Mesendoderm (in vitro differentiated cells): Measurements from ENCODE around the gene ABCA5.

ENCODE experiments used
- DNase-seq: peaks from one replicate; pipeline ENCODE4 v3.0.0; 2013
- H2AK5ac ChIP-seq: 2 replicates; pipeline ENCODE4 v1.6.1; 2013; ENCODE audit warnings: low read length, inconsistent platforms
- H2BK120ac ChIP-seq: 2 replicates; pipeline ENCODE4 v1.6.1; 2013; ENCODE audit warnings: low read depth, mild to moderate bottlenecking, low read length, moderate library complexity, mixed read lengths
- H2BK15ac ChIP-seq: replicated peaks from 2 replicates; pipeline ENCODE4 v1.6.1; 2013; ENCODE audit warnings: low read depth, mild to moderate bottlenecking, moderate library complexity
- H2BK5ac ChIP-seq: 2 replicates; pipeline ENCODE4 v1.6.1; 2013; ENCODE audit warnings: low read length, inconsistent platforms
- H3K18ac ChIP-seq: 2 replicates; pipeline ENCODE4 v1.6.1; 2013; ENCODE audit warnings: mild to moderate bottlenecking, low read length, mixed read lengths
- H3K23ac ChIP-seq: one replicate; pipeline ENCODE4 v1.6.1; 2013; ENCODE audit warnings: low read length
- H3K27ac ChIP-seq: 2 replicates; pipeline ENCODE4 v1.5.1; 2013; ENCODE audit warnings: low read depth, mild to moderate bottlenecking, inconsistent platforms, low read length, moderate library complexity
- H3K27me3 ChIP-seq: 2 replicates; pipeline ENCODE4 v1.6.1; 2013; ENCODE audit warnings: low read length, control low read depth, mild to moderate bottlenecking, inconsistent platforms; ENCODE audit not compliant: insufficient read depth, poor library complexity
- H3K36me3 ChIP-seq: 2 replicates; pipeline ENCODE4 v1.6.1; 2013; ENCODE audit warnings: low read length, inconsistent platforms; ENCODE audit not compliant: control insufficient read depth, insufficient read depth
- H3K4ac ChIP-seq: one replicate; pipeline ENCODE4 v1.6.1; 2013; ENCODE audit warnings: low read depth, mild to moderate bottlenecking, low read length, moderate library complexity
- H3K4me1 ChIP-seq: 2 replicates; pipeline ENCODE4 v1.6.1; 2013; ENCODE audit warnings: low read depth, low read length, inconsistent platforms; ENCODE audit not compliant: control insufficient read depth
- H3K4me2 ChIP-seq: 2 replicates; pipeline ENCODE4 v1.6.1; 2013; ENCODE audit warnings: low read length
- H3K4me3 ChIP-seq: 2 replicates; pipeline ENCODE4 v1.5.1; 2013; ENCODE audit warnings: mild to moderate bottlenecking, low read length
- H3K56ac ChIP-seq: one replicate; pipeline ENCODE4 v1.6.1; 2013; ENCODE audit warnings: low read length
- H3K79me1 ChIP-seq: 2 replicates; pipeline ENCODE4 v1.6.1; 2013; ENCODE audit warnings: low read length, inconsistent platforms
- H3K79me2 ChIP-seq: 2 replicates; pipeline ENCODE4 v1.6.1; 2013; ENCODE audit warnings: mild to moderate bottlenecking, low read length; ENCODE audit not compliant: control insufficient read depth, insufficient read depth
- H3K9ac ChIP-seq: 2 replicates; pipeline ENCODE4 v1.6.1; 2013; ENCODE audit warnings: low read length, inconsistent platforms
- H4K5ac ChIP-seq: one replicate; pipeline ENCODE4 v1.6.1; 2013; ENCODE audit warnings: low read length
- H4K8ac ChIP-seq: one replicate; pipeline ENCODE4 v1.6.1; 2013; ENCODE audit warnings: low read depth, mild to moderate bottlenecking, control low read depth, low read length, moderate library complexity
- WGBS: extraction: QIAGEN DNeasy Blood & Tissue Kit; methylation state at CpG from one replicate; pipeline ENCODE4 v1.1.7; 2013; ENCODE audit warnings: low lambda C conversion rate, missing lambda C conversion rate; ENCODE audit not compliant: insufficient coverage; ENCODE audit errors: extremely low coverage; 5-methylcytosine and 5-hydroxymethylcytosine counted together

ABCA5 gene

DNA sequence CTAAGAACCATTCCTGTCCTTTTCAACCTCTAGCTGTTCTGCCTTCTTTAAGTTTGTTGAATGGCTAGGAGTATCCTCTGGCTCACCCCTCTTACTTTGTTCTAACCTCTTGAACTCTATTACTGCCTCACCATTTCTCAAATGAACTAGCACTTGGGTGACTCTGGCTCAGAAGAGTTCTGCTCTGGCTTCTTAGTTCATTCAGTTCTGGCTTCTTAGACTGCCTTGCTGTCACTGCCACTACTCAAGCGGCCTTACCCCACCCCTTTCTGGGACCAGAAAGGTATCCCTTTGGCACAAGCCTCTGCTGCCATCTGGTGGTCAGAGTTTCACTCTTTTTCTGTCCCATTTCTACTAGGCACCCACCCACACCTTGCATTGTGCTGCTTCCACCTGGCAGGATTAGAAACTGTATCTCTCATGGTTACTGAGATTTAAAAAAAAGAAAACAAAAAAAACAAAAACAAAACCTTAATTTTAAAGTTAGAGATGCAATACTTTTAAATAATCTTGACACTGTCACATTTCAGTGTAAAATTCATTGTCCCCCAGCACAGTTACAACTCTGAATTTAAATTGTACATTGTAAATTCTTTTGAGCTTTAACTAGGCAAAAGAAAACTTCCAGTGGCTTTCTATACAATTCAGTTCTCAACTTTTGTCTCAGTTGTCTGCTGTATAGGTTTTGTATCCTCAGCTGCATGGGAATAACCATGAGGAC lies 91.4 kb downstream of the ABCA5 start:
- no peak overlapping the region for H3K27ac ChIP-seq
- H2BK5ac ChIP-seq, result no peak overlapping the region
- no peak overlapping the region for H3K56ac ChIP-seq
- no CpG with 5 or more reads among the region's 1 CpG for WGBS
- DNase-seq, result peak; percentile 90
- H4K8ac ChIP-seq, result no peak overlapping the region
- H2BK120ac ChIP-seq, result no peak overlapping the region
- H3K79me2 ChIP-seq, result no peaks in the 10 kb centered on the region
- H3K9ac ChIP-seq, result no peak overlapping the region
- H2AK5ac ChIP-seq, result no peak overlapping the region
- H3K79me1 ChIP-seq, result no peaks in the 10 kb centered on the region
- no peak overlapping the region for H3K4me2 ChIP-seq
- no peaks in the 10 kb centered on the region for H3K36me3 ChIP-seq
- H3K18ac ChIP-seq, result no peak overlapping the region
- no peak overlapping the region for H4K5ac ChIP-seq
- H3K27me3 ChIP-seq, result no peaks in the 10 kb centered on the region
- no peak overlapping the region for H3K23ac ChIP-seq
- H3K4me3 ChIP-seq, result no peak overlapping the region
- H2BK15ac ChIP-seq, result no peak overlapping the region
- H3K4me1 ChIP-seq, result no peaks in the 10 kb centered on the region
- no peak overlapping the region for H3K4ac ChIP-seq

DNA sequence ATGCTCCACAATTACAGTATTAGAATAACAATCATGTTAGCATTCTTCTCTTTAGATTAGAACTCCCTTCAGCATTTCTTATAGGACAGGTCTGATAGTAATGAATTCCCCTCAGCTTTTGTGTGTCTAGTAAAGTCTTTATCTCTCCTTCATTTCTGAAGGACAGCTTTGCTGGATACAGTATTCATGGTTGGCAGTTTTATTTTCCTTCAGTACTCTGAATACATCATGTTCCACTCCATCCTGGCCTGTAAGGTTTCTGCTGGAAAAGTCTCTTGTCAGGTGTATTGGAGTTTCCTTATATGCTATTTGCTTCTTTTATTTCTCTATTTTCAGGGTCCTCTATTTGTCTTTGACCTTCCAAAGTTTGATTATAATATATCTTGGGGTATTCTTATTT lies 94.3 kb downstream of the ABCA5 start:
- no peak overlapping the region for H3K23ac ChIP-seq

GRCh38 chr17:69231521-69231920 lies 95.4 kb downstream of the ABCA5 start:
- Histone ChIP-seq H3K27me3 (no peaks in the 10 kb centered on the region), H4K8ac (no peak overlapping the region), H3K56ac (no peak overlapping the region), H2BK120ac (no peak overlapping the region), H3K36me3 (no peaks in the 10 kb centered on the region), H3K4me3 (no peak overlapping the region), H3K79me1 (no peaks in the 10 kb centered on the region), H3K4me2 (no peak overlapping the region), H3K18ac (no peak overlapping the region), H2BK15ac (no peak overlapping the region), H3K4ac (no peak overlapping the region), H3K79me2 (no peaks in the 10 kb centered on the region), H4K5ac (no peak overlapping the region), H3K23ac (no peak overlapping the region), H2BK5ac (no peak overlapping the region), H3K4me1 (no peaks in the 10 kb centered on the region), H3K9ac (no peak overlapping the region), H3K27ac (no peak overlapping the region), H2AK5ac (no peak overlapping the region)
- no CpG with 5 or more reads among the region's 1 CpG for WGBS
- DNase-seq, result no peak

More for the DNA sequence above, 94.3 kb downstream of the ABCA5 start:
- H3K4me2 ChIP-seq, result no peak overlapping the region
- H3K18ac ChIP-seq, result no peak overlapping the region
- no peak overlapping the region for H2BK120ac ChIP-seq
- no peak overlapping the region for H4K5ac ChIP-seq
- no peak overlapping the region for H2AK5ac ChIP-seq
- no peak overlapping the region for H4K8ac ChIP-seq
- H3K79me2 ChIP-seq, result no peaks in the 10 kb centered on the region
- no peak overlapping the region for H3K4ac ChIP-seq
- H2BK15ac ChIP-seq, result no peak overlapping the region
- H3K56ac ChIP-seq, result no peak overlapping the region
- H3K9ac ChIP-seq, result no peak overlapping the region
- H3K4me3 ChIP-seq, result no peak overlapping the region
- H2BK5ac ChIP-seq, result no peak overlapping the region
- DNase-seq, result no peak
- H3K4me1 ChIP-seq, result no peaks in the 10 kb centered on the region
- H3K27ac ChIP-seq, result no peak overlapping the region
- no peaks in the 10 kb centered on the region for H3K79me1 ChIP-seq
- H3K27me3 ChIP-seq, result no peaks in the 10 kb centered on the region
- H3K36me3 ChIP-seq, result no peaks in the 10 kb centered on the region

DNA sequence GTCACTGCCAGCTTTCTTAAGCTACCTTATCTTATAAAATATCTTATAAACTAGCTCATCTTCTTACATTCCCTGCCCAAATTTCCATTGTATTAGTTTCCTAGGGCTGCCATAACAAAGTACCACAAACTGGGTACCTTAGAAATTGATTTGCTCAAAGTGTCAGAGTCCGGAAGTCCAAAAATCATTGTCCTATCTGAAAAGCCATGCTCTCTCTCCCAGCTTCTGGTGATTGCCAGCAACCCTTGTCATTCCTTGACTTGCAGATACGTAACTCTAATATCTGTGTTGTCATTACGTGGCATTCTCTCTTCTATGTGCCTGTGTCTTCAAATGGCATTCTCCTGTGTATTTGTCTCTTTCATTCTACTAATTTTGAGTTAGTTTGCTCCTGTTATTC lies 96.0 kb downstream of the ABCA5 start:
- Histone ChIP-seq H3K79me2 (no peaks in the 10 kb centered on the region), H2BK120ac (no peak overlapping the region), H3K4ac (no peak overlapping the region), H3K79me1 (no peaks in the 10 kb centered on the region), H2BK15ac (no peak overlapping the region), H3K27me3 (no peaks in the 10 kb centered on the region), H3K36me3 (no peaks in the 10 kb centered on the region), H2AK5ac (no peak overlapping the region), H4K5ac (no peak overlapping the region), H3K56ac (no peak overlapping the region), H3K27ac (no peak overlapping the region), H3K4me1 (no peaks in the 10 kb centered on the region), H2BK5ac (no peak overlapping the region), H3K9ac (no peak overlapping the region), H3K4me2 (no peak overlapping the region), H3K4me3 (no peak overlapping the region), H3K18ac (no peak overlapping the region), H4K8ac (no peak overlapping the region), H3K23ac (no peak overlapping the region)
- no peak for DNase-seq
- no CpG with 5 or more reads among the region's 3 CpGs for WGBS

DNA sequence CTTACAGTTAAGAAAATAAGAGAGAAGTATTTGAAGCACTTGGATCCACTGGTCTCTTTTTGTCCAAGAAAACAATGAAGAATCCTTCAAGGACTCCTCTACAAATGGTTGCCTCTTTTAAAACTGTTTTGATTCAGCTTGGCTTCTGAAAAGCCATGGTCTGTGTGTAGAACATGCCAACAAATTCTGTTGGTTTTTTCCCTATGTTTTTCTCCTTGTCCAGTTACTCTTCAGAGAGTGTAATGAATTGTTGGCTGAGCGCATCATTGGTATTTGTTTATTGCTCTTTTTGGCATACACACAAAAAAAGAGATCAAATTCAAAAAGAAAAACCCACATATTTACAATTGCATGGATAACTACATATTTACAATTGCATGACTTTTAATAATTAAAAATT lies 98.4 kb downstream of the ABCA5 start, which contains the start of gene ABCA10:
TSS of gene ABCA10 (minus strand) at position 249 of the 400 bp plus-strand sequence. CDS start 3,466 bp downstream, outside the sequence.
- Histone ChIP-seq H3K18ac (no peak within 1 kb of the TSS), H3K4me1 (no peaks in the 10 kb centered on the region)

GRCh38 chr17:69228018-69228417 lies 98.9 kb downstream of the ABCA5 start:
- Histone ChIP-seq H3K4me3 (no peak overlapping the region), H3K27me3 (no peaks in the 10 kb centered on the region), H3K23ac (no peak overlapping the region), H3K36me3 (no peaks in the 10 kb centered on the region), H2BK15ac (no peak overlapping the region), H3K79me1 (no peaks in the 10 kb centered on the region), H3K4me1 (no peaks in the 10 kb centered on the region), H3K4ac (no peak overlapping the region), H3K56ac (no peak overlapping the region), H3K79me2 (no peaks in the 10 kb centered on the region), H4K8ac (no peak overlapping the region), H2BK120ac (no peak overlapping the region), H3K18ac (no peak overlapping the region), H3K4me2 (no peak overlapping the region), H4K5ac (no peak overlapping the region), H2BK5ac (no peak overlapping the region), H2AK5ac (no peak overlapping the region), H3K27ac (no peak overlapping the region), H3K9ac (no peak overlapping the region)
- no peak for DNase-seq

More for the DNA sequence above, 98.4 kb downstream of the ABCA5 start, which contains the start of gene ABCA10:
- H4K5ac ChIP-seq, result no peak within 1 kb of the TSS
- H3K56ac ChIP-seq, result no peak within 1 kb of the TSS
- H2BK5ac ChIP-seq, result no peak within 1 kb of the TSS
- no peak within 1 kb of the TSS for H3K4ac ChIP-seq
- no peak within 1 kb of the TSS for H3K23ac ChIP-seq
- no peak within 1 kb of the TSS for H2BK15ac ChIP-seq
- H2AK5ac ChIP-seq, result no peak within 1 kb of the TSS
- no peak within 1 kb of the TSS for H3K4me3 ChIP-seq
- H4K8ac ChIP-seq, result no peak within 1 kb of the TSS
- DNase-seq, result no peak
- H3K9ac ChIP-seq, result no peak within 1 kb of the TSS
- H3K4me2 ChIP-seq, result no peak within 1 kb of the TSS
- H3K27me3 ChIP-seq, result no peaks in the 10 kb centered on the region
- no peaks in the 10 kb centered on the region for H3K36me3 ChIP-seq
- WGBS, result no CpG with 5 or more reads among the region's 1 CpG
- no peaks in the 10 kb centered on the region for H3K79me1 ChIP-seq
- H2BK120ac ChIP-seq, result no peak within 1 kb of the TSS
- no peak within 1 kb of the TSS for H3K27ac ChIP-seq
- no peaks in the 10 kb centered on the region for H3K79me2 ChIP-seq
